CD14-positive monocyte (primary cell): Measurements from ENCODE around the gene PSRC1. TPM values are rescaled to one million over a fixed set of nuclear protein-coding genes. Genes with fewer than 3 reads are reported as not detected.

Source experiments
- DNase-seq, 3 donors: peaks; one replicate each; pipeline ENCODE4 v3.0.0-alpha.2; 2011 to 2022
- H2AFZ ChIP-seq: 2 replicates; pipeline ENCODE4 v1.6.0; 2012; ENCODE audit warnings: mild to moderate bottlenecking, low read depth, low read length, inconsistent platforms; ENCODE audit not compliant: insufficient read depth, poor library complexity, severe bottlenecking
- H3K27ac ChIP-seq, 2 donors: 1 replicate in 1 of 2; 2 replicates in 1 of 2; pipeline ENCODE4 v1.5.1; 2012 to 2013; ENCODE audit warnings: low read length in 2 of 2, control low read depth in 1 of 2, inconsistent platforms in 1 of 2, low read depth in 1 of 2, mild to moderate bottlenecking in 1 of 2
- H3K27me3 ChIP-seq, 2 donors: one replicate each; pipeline versions ENCODE4 v1.6.0 to v1.6.1; 2011 to 2013; ENCODE audit warnings: low read length in 2 of 2; ENCODE audit not compliant: control insufficient read depth in 2 of 2, insufficient read depth in 2 of 2
- H3K36me3 ChIP-seq, 2 donors: replicated peaks in 1 of 2; 1 replicate in 1 of 2; 2 replicates in 1 of 2; pipeline versions ENCODE4 v1.5.1 to v1.6.1; 2012 to 2013; ENCODE audit warnings: low read length in 2 of 2, control low read depth in 1 of 2, inconsistent platforms in 1 of 2, mild to moderate bottlenecking in 1 of 2; ENCODE audit not compliant: insufficient read depth in 2 of 2, control insufficient read depth in 1 of 2
- H3K4me1 ChIP-seq, 2 donors: 1 replicate in 1 of 2; 2 replicates in 1 of 2; pipeline versions ENCODE4 v1.5.1 to v1.6.1; 2012 to 2013; ENCODE audit warnings: low read length in 2 of 2, control low read depth in 1 of 2, inconsistent platforms in 1 of 2, mild to moderate bottlenecking in 1 of 2, moderate library complexity in 1 of 2; ENCODE audit not compliant: insufficient read depth in 2 of 2, control insufficient read depth in 1 of 2
- H3K4me2 ChIP-seq: replicated peaks from 2 replicates; pipeline ENCODE3; 2012; ENCODE audit warnings: low read length, moderate library complexity, mild to moderate bottlenecking; ENCODE audit not compliant: poor library complexity, severe bottlenecking; ENCODE audit errors: extremely low read depth
- H3K4me3 ChIP-seq, 3 experiments: fragments of 200-600 bp in 1 of 3; sonication (generic) in 1 of 3; replicated peaks in 1 of 3; 1 replicate in 2 of 3; 2 replicates in 1 of 3; pipeline ENCODE4 v1.5.1; 2011 to 2013; ENCODE audit warnings: low read length in 3 of 3, mild to moderate bottlenecking in 3 of 3, control low read depth in 2 of 3, low read depth in 2 of 3, inconsistent platforms in 1 of 3, moderate library complexity in 1 of 3
- H3K79me2 ChIP-seq: 2 replicates; pipeline ENCODE4 v1.6.0; 2012; ENCODE audit warnings: mild to moderate bottlenecking, control low read depth, inconsistent platforms, low read length, moderate library complexity; ENCODE audit not compliant: insufficient read depth
- H3K9ac ChIP-seq: 2 replicates; pipeline ENCODE4 v1.6.0; 2017; ENCODE audit warnings: low read length, mild to moderate bottlenecking; ENCODE audit not compliant: insufficient read depth, poor library complexity, severe bottlenecking
- H3K9me3 ChIP-seq, 2 donors: replicated peaks in 1 of 2; 1 replicate in 1 of 2; 2 replicates in 1 of 2; pipeline versions ENCODE4 v1.5.1 to v1.6.1; 2012 to 2013; ENCODE audit warnings: low read length in 2 of 2, control low read depth in 1 of 2; ENCODE audit not compliant: control insufficient read depth in 1 of 2, insufficient read depth in 1 of 2
- H4K20me1 ChIP-seq: 2 replicates; pipeline ENCODE4 v1.6.0; 2012; ENCODE audit warnings: mild to moderate bottlenecking, low read length, control low read depth, moderate library complexity; ENCODE audit not compliant: insufficient read depth
- H3K27ac Mint-ChIP-seq, 7 donors: one replicate each; pipeline ENCODE4 v1.8.0; 2020; ENCODE audit warnings: mild to moderate bottlenecking in 7 of 7, mixed read lengths in 7 of 7, moderate library complexity in 6 of 7, inconsistent platforms in 2 of 7
- H3K27me3 Mint-ChIP-seq, 3 donors: one replicate each; pipeline ENCODE4 v1.8.0; 2021 to 2022; ENCODE audit warnings: low read depth in 3 of 3, mild to moderate bottlenecking in 3 of 3, mixed read lengths in 3 of 3, moderate library complexity in 3 of 3, inconsistent platforms in 1 of 3
- H3K36me3 Mint-ChIP-seq, 2 donors: one replicate each; pipeline ENCODE4 v1.8.0; 2020; ENCODE audit warnings: mixed read lengths in 2 of 2, inconsistent platforms in 1 of 2, mild to moderate bottlenecking in 1 of 2
- H3K4me1 Mint-ChIP-seq: one replicate; pipeline ENCODE4 v1.8.0; 2020; ENCODE audit warnings: mild to moderate bottlenecking, mixed read lengths
- H3K4me3 Mint-ChIP-seq, 2 donors: one replicate each; pipeline ENCODE4 v1.8.0; 2020; ENCODE audit warnings: mild to moderate bottlenecking in 2 of 2, mixed read lengths in 2 of 2, moderate library complexity in 1 of 2
- H3K9me3 Mint-ChIP-seq, 7 donors: one replicate each; pipeline ENCODE4 v1.8.0; 2020 to 2022; ENCODE audit warnings: mixed read lengths in 7 of 7, mild to moderate bottlenecking in 6 of 7, moderate library complexity in 6 of 7, inconsistent platforms in 2 of 7
- WGBS: methylation state at CpG from one replicate; pipeline ENCODE4 v1.1.5; 2013; ENCODE audit warnings: missing lambda C conversion rate; ENCODE audit not compliant: insufficient coverage; 5-methylcytosine and 5-hydroxymethylcytosine counted together
- intact Hi-C, 2 donors: fragments of 100-400 bp; cut with micrococcal nuclease; formaldehyde crosslinking; loops; one replicate each; pipeline versions ENCODE4 v1.15.0 to v1.15.1; 2023
- polyA plus RNA-seq, 3 donors: library from polyadenylated mRNA; depleted of rRNA in 1 of 3; unstranded in 2 of 3; stranded (reverse) in 1 of 3; fragments of 300-500 nt in 2 of 3; fragments of >200 nt in 1 of 3; fragmentation: Illumina TruSeq in 2 of 3; gene quantifications; 1 replicate in 2 of 3; 2 replicates in 1 of 3; pipeline ENCODE4 v1.2.3, GENCODE V29; 2012 to 2021
- TF ChIP-seq, protein P1 (sequence below): fragments of 200-600 bp; IDR thresholded peaks from one replicate; pipeline ENCODE4 v1.8.0; 2022; ENCODE audit warnings: antibody characterized with exemption, mild to moderate bottlenecking

The PSRC1 gene
- polyA plus RNA-seq, 3 donors, result 5.8 to 25.5 (median 7.1) TPM

DNA sequence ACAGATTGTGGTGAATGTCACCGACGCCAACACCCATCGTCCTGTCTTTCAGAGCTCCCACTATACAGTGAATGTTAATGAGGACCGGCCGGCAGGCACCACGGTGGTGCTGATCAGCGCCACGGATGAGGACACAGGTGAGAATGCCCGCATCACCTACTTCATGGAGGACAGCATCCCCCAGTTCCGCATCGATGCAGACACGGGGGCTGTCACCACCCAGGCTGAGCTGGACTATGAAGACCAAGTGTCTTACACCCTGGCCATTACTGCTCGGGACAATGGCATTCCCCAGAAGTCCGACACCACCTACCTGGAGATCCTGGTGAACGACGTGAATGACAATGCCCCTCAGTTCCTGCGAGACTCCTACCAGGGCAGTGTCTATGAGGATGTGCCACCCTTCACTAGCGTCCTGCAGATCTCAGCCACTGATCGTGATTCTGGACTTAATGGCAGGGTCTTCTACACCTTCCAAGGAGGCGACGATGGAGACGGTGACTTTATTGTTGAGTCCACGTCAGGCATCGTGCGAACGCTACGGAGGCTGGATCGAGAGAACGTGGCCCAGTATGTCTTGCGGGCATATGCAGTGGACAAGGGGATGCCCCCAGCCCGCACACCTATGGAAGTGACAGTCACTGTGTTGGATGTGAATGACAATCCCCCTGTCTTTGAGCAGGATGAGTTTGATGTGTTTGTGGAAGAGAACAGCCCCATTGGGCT is 30.6 kb downstream of the PSRC1 start:
- Mint-ChIP-seq H3K36me3 (no peaks in the 10 kb centered on the region), H3K4me3 (no peak overlapping the region), H3K9me3 (peaks cover 0 to 11% (median 0%) of the 10 kb centered on the region in 7 donors), H3K27ac (no peak overlapping the region), H3K27me3 (peaks cover 19 to 55% (median 30%) of the 10 kb centered on the region in 3 donors), H3K4me1 (peaks cover 9% of the 10 kb centered on the region)
- H4K20me1 ChIP-seq, result no peaks in the 10 kb centered on the region
- no peaks in the 10 kb centered on the region for H3K36me3 ChIP-seq
- DNase-seq, result no peak
- TF ChIP-seq, protein P1, sequence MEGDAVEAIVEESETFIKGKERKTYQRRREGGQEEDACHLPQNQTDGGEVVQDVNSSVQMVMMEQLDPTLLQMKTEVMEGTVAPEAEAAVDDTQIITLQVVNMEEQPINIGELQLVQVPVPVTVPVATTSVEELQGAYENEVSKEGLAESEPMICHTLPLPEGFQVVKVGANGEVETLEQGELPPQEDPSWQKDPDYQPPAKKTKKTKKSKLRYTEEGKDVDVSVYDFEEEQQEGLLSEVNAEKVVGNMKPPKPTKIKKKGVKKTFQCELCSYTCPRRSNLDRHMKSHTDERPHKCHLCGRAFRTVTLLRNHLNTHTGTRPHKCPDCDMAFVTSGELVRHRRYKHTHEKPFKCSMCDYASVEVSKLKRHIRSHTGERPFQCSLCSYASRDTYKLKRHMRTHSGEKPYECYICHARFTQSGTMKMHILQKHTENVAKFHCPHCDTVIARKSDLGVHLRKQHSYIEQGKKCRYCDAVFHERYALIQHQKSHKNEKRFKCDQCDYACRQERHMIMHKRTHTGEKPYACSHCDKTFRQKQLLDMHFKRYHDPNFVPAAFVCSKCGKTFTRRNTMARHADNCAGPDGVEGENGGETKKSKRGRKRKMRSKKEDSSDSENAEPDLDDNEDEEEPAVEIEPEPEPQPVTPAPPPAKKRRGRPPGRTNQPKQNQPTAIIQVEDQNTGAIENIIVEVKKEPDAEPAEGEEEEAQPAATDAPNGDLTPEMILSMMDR, result no peak
- 98% methylated on average over 31 of the region's 31 CpGs for WGBS
- intact Hi-C loops, result no loop called here
- H3K4me3 ChIP-seq, result no peak overlapping the region
- H3K27me3 ChIP-seq, result peaks cover 4 to 32% of the 10 kb centered on the region in 2 donors
- H3K9me3 ChIP-seq, result no peaks in the 10 kb centered on the region
- no peak overlapping the region for H3K4me2 ChIP-seq
- peaks cover 8 to 13% of the 10 kb centered on the region in 2 donors for H3K4me1 ChIP-seq
- H3K9ac ChIP-seq, result no peak overlapping the region
- no peak overlapping the region for H3K27ac ChIP-seq
- H2AFZ ChIP-seq, result no peak overlapping the region
- no peaks in the 10 kb centered on the region for H3K79me2 ChIP-seq

DNA sequence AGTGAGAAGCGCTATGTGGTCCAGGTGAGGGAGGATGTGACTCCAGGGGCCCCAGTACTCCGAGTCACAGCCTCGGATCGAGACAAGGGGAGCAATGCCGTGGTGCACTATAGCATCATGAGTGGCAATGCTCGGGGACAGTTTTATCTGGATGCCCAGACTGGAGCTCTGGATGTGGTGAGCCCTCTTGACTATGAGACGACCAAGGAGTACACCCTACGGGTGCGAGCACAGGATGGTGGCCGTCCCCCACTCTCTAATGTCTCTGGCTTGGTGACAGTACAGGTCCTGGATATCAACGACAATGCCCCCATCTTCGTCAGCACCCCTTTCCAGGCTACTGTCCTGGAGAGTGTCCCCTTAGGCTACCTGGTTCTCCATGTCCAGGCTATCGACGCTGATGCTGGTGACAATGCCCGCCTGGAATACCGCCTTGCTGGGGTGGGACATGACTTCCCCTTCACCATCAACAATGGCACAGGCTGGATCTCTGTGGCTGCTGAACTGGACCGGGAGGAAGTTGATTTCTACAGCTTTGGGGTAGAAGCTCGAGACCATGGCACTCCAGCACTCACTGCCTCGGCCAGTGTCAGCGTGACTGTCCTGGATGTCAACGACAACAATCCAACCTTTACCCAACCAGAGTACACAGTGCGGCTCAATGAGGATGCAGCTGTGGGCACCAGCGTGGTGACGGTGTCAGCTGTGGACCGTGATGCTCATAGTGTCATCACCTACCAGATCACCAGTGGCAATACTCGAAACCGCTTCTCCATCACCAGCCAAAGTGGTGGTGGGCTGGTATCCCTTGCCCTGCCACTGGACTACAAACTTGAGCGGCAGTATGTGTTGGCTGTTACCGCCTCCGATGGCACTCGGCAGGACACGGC is 31.4 kb downstream of the PSRC1 start:
- WGBS, result 97% methylated on average over 21 of the region's 32 CpGs
- Histone ChIP-seq H3K9me3 (no peaks in the 10 kb centered on the region), H3K4me1 (peaks cover 8 to 13% of the 10 kb centered on the region in 2 donors), H3K9ac (no peak overlapping the region), H3K36me3 (no peaks in the 10 kb centered on the region), H3K79me2 (no peaks in the 10 kb centered on the region), H4K20me1 (no peaks in the 10 kb centered on the region), H3K27ac (no peak overlapping the region), H3K4me2 (no peak overlapping the region), H3K4me3 (no peak overlapping the region), H2AFZ (no peak overlapping the region), H3K27me3 (peaks cover 4 to 32% of the 10 kb centered on the region in 2 donors)
- H3K27me3 Mint-ChIP-seq, result peaks cover 19 to 58% (median 32%) of the 10 kb centered on the region in 3 donors
- DNase-seq, result no peak
- TF ChIP-seq, protein P1, result no peak
- peaks cover 9% of the 10 kb centered on the region for H3K4me1 Mint-ChIP-seq
- no peak overlapping the region for H3K27ac Mint-ChIP-seq
- intact Hi-C loops, result no loop called here
- H3K4me3 Mint-ChIP-seq, result peak overlapping the region in 1 of 2 donors; percentile 18
- no peaks in the 10 kb centered on the region for H3K36me3 Mint-ChIP-seq
- H3K9me3 Mint-ChIP-seq, result peaks cover 0 to 11% (median 0%) of the 10 kb centered on the region in 7 donors
